ENCODE measurements around the gene CACUL1. TPM values are rescaled to one million over a fixed set of nuclear protein-coding genes. Genes with fewer than 3 reads are reported as not detected.

The CACUL1 gene
- total RNA-seq, 1 donor from 2014 or later = 32.1 TPM

DNA sequence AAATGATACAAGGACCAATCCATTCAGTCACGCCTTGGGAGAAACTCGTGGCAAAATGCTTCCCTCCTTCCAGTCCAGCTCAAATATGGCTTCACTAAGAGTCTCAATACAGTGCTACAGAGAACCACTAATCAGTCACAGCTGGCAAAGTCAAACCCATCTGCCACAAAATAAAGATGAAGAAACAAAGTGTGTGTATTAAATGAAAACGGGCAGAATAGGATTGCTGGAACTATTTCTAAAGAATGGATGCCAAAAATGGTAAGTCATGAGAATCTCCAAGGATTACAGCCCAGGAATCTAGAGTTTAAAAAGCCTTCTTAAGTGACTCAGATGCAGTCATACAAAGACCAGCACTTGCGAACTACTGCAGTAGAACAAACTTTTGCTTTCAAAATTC lies 61.9 kb downstream of the CACUL1 start:
- TF ChIP-seq, protein P1, sequence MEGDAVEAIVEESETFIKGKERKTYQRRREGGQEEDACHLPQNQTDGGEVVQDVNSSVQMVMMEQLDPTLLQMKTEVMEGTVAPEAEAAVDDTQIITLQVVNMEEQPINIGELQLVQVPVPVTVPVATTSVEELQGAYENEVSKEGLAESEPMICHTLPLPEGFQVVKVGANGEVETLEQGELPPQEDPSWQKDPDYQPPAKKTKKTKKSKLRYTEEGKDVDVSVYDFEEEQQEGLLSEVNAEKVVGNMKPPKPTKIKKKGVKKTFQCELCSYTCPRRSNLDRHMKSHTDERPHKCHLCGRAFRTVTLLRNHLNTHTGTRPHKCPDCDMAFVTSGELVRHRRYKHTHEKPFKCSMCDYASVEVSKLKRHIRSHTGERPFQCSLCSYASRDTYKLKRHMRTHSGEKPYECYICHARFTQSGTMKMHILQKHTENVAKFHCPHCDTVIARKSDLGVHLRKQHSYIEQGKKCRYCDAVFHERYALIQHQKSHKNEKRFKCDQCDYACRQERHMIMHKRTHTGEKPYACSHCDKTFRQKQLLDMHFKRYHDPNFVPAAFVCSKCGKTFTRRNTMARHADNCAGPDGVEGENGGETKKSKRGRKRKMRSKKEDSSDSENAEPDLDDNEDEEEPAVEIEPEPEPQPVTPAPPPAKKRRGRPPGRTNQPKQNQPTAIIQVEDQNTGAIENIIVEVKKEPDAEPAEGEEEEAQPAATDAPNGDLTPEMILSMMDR (IDR thresholded peaks at IDR 0.05) = no peak
- peak overlapping the region; percentile 83 for H3K27ac Mint-ChIP-seq (ENCODE audit: unreplicated experiment)
- no peak overlapping the region for H3K4me3 Mint-ChIP-seq (ENCODE audit: unreplicated experiment)
- peaks cover 31% of the 10 kb centered on the region for H3K4me1 Mint-ChIP-seq (ENCODE audit: low read depth)
- H3K36me3 Mint-ChIP-seq (ENCODE audit: low read depth) = peaks cover 4% of the 10 kb centered on the region
- no peak for DNase-seq (ENCODE audit: low spot score)
- H3K9me3 Mint-ChIP-seq (ENCODE audit: low read depth) = no peaks in the 10 kb centered on the region
- no peaks in the 10 kb centered on the region for H3K27me3 Mint-ChIP-seq (ENCODE audit: low read depth)

DNA sequence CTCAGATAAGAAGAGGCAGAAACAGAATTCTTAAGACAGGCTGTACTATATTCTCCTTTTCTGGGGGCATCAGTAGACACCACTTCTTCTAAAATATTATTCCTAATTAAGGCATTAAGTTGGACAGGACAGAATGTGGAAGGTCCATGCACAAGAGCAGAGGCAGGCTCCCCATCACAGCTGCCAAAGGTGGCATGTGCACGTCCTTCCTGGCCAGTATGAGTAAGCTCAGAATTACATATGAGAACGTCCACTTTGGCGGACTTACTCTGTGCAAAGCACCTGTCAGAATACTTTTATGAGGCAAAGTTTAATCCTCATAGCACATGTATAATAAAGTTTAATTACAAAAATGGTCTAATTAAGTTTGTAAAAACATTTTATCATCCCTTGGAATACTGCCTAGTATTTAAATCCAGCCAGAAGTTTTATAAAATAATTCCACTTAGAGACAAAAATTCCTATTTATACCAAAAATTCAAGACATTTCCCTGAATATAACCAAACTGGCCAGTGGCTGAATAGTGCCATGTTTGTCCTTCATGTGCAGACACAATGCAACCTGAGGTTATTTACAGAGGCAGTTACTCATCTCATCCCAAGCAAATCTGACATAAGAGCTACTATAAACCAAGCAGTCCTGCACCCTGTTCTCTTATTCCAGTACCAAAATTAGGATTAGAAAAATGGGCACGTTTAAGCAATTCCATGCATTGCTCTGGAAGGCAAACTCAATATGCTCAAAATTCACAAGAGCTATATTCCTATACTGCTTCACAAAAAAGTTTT lies 65.5 kb downstream of the CACUL1 start:
- no peak overlapping the region for H3K27ac Mint-ChIP-seq (ENCODE audit: unreplicated experiment)
- H3K27me3 Mint-ChIP-seq (ENCODE audit: low read depth) = no peaks in the 10 kb centered on the region
- peaks cover 18% of the 10 kb centered on the region for H3K36me3 Mint-ChIP-seq (ENCODE audit: low read depth)

DNA sequence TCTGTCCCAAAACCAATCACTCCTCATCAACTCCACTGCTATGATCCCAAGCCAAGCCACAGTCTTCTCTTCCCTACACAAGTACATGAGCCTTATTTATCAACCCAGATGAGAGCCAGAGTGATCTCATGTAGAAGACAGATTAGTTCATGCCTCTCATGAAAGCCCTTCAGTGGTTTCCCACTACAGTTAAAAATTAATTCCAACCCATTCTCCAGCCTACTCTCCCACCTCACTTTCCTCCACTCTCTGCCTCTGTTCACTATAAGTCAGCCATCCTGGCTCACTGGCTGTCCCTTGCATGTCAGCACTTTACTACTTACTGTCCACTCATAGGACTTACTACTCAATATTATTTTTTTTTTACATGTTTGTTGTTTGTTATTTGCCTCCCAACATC lies 67.3 kb downstream of the CACUL1 start:
- Mint-ChIP-seq H3K27me3 (ENCODE audit: low read depth) (no peaks in the 10 kb centered on the region), H3K4me1 (ENCODE audit: low read depth) (peaks cover 6% of the 10 kb centered on the region), H3K9me3 (ENCODE audit: low read depth) (no peaks in the 10 kb centered on the region), H3K36me3 (ENCODE audit: low read depth) (peaks cover 18% of the 10 kb centered on the region), H3K4me3 (ENCODE audit: unreplicated experiment) (no peak overlapping the region), H3K27ac (ENCODE audit: unreplicated experiment) (no peak overlapping the region)
- TF ChIP-seq, protein P1 (IDR thresholded peaks at IDR 0.05) = no peak
- DNase-seq (ENCODE audit: low spot score) = no peak

More for the DNA sequence above, 65.5 kb downstream of the CACUL1 start:
- DNase-seq (ENCODE audit: low spot score) = no peak
- no peaks in the 10 kb centered on the region for H3K9me3 Mint-ChIP-seq (ENCODE audit: low read depth)
- H3K4me1 Mint-ChIP-seq (ENCODE audit: low read depth) = peaks cover 16% of the 10 kb centered on the region
- H3K4me3 Mint-ChIP-seq (ENCODE audit: unreplicated experiment) = no peak overlapping the region
- TF ChIP-seq, protein P1 (IDR thresholded peaks at IDR 0.05) = no peak

DNA sequence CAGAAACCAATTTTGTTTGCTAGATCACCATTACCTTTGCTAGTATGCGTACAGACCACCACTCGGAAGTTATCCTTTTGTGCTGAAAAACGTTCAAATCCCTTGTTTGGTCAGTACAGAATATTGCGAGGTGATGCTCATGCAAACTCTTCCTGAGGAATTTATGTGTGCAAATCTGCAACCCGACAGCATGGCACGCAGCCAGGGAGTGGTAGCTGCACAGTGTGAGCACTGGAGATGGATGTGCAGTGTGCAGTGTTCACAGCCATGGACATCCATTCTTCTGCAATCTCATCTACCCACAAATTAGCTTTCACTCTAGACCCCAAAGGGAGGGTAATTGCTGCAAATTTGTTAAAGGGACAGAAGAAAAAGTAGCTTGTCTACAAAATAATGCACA lies 72.2 kb downstream of the CACUL1 start:
- Mint-ChIP-seq H3K4me3 (ENCODE audit: unreplicated experiment) (no peak overlapping the region), H3K9me3 (ENCODE audit: low read depth) (no peaks in the 10 kb centered on the region), H3K36me3 (ENCODE audit: low read depth) (peaks cover 18% of the 10 kb centered on the region), H3K4me1 (ENCODE audit: low read depth) (peaks cover 2% of the 10 kb centered on the region), H3K27me3 (ENCODE audit: low read depth) (no peaks in the 10 kb centered on the region), H3K27ac (ENCODE audit: unreplicated experiment) (no peak overlapping the region)
- no peak for DNase-seq (ENCODE audit: low spot score)
- TF ChIP-seq, protein P1 (IDR thresholded peaks at IDR 0.05) = no peak

DNA sequence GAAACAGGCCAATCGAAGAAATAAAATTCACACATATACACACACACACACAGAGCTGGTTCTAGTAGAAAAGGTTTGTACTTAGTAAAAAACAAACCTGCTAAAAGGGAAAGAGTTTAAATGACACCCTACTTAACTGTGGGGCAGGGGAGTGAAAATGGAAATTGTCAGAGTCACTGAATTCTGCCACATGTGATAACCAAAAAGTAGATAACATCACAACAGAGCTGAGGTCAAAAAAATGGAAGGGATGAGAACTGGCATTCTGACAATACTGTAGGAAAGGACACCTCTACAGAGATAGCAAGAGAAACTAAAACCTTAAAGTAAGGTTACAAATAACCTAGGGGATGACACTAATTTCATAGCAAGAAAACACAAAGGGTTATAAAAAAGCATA lies 74.6 kb downstream of the CACUL1 start:
- TF ChIP-seq, protein P1 (IDR thresholded peaks at IDR 0.05) = no peak
- peaks cover 7% of the 10 kb centered on the region for H3K36me3 Mint-ChIP-seq (ENCODE audit: low read depth)
- DNase-seq (ENCODE audit: low spot score) = no peak
- no peaks in the 10 kb centered on the region for H3K27me3 Mint-ChIP-seq (ENCODE audit: low read depth)
- no peaks in the 10 kb centered on the region for H3K9me3 Mint-ChIP-seq (ENCODE audit: low read depth)
- H3K27ac Mint-ChIP-seq (ENCODE audit: unreplicated experiment) = no peak overlapping the region
- H3K4me1 Mint-ChIP-seq (ENCODE audit: low read depth) = peaks cover 11% of the 10 kb centered on the region
- no peak overlapping the region for H3K4me3 Mint-ChIP-seq (ENCODE audit: unreplicated experiment)
